Left renal pelvis (tissue), 4 donors: Measurements from ENCODE around the gene MRPL27. TPM values are rescaled to one million over a fixed set of nuclear protein-coding genes. Genes with fewer than 3 reads are reported as not detected.

ENCODE experiments used
- DNase-seq, 4 donors: peaks; one replicate each; pipeline ENCODE4 v3.0.0-alpha.2; 2013; ENCODE audit warnings: low read depth in 4 of 4, low spot score in 3 of 4
- polyA plus RNA-seq, 4 donors: library from polyadenylated mRNA; unstranded; fragments of 120-200 nt; gene quantifications; one replicate each; pipeline ENCODE4 v1.2.1, GENCODE V29; 2013; ENCODE audit not compliant: insufficient read length in 4 of 4

Gene MRPL27
- polyA plus RNA-seq, 4 donors, result 59.8 to 76.3 (median 69.4) TPM

GRCh38 chr17:50319306-50320004 lies 53.5 kb downstream of the MRPL27 start:
- DNase-seq, result no peak

- peak; percentile 52 to 86 (median 59) for DNase-seq
Measured at GRCh38 chr17:50318501-50319285, 54.3 kb downstream of the MRPL27 start.

Other genes with a start within 250 kb of the MRPL27 start
- 10 to 100 TPM in 3 of 4 donors, 1 to 10 TPM in 1; 9.2 to 19.0 (median 13.1) TPM for gene SAMD14, start 243.0 kb downstream of the MRPL27 start, polyA plus RNA-seq
- gene PPP1R9B, start 222.5 kb downstream of the MRPL27 start, polyA plus RNA-seq, result 10 to 100 TPM; 40.5 to 54.9 (median 46.6) TPM
- 1 to 10 TPM in 2 of 4 donors, under 1 TPM in 2; 0.48 to 1.5 (median 0.89) TPM for gene SGCA, start 207.2 kb downstream of the MRPL27 start, polyA plus RNA-seq
- gene COL1A1, start 171.6 kb downstream of the MRPL27 start, polyA plus RNA-seq, result 1,000 to 10,000 TPM in 1 of 4 donors, 100 to 1,000 TPM in 3; 462 to 7,291 (median 934) TPM
- 1 to 10 TPM in 3 of 4 donors, under 1 TPM in 1; 0.66 to 2.9 (median 1.9) TPM for gene TMEM92, start 98.7 kb downstream of the MRPL27 start, polyA plus RNA-seq
- 10 to 100 TPM; 18.2 to 24.5 (median 19.1) TPM for gene XYLT2, start 27.1 kb downstream of the MRPL27 start, polyA plus RNA-seq
- 1 to 10 TPM; 7.3 to 9.2 (median 8.0) TPM for gene EME1, start within 50 bp of the MRPL27 start, polyA plus RNA-seq
- 10 to 100 TPM; 56.8 to 66.3 (median 64.4) TPM for gene LRRC59, start 24.3 kb upstream of the MRPL27 start, polyA plus RNA-seq
- gene ACSF2, start 53.0 kb upstream of the MRPL27 start, polyA plus RNA-seq, result 100 to 1,000 TPM in 1 of 4 donors, 10 to 100 TPM in 3; 37.0 to 108 (median 78.9) TPM
- gene CHAD, start 95.7 kb upstream of the MRPL27 start, polyA plus RNA-seq, result 1 to 10 TPM in 3 of 4 donors, under 1 TPM in 1; 0.66 to 3.2 (median 2.8) TPM
- 10 to 100 TPM; 31.2 to 64.1 (median 47.1) TPM for gene RSAD1, start 105.7 kb upstream of the MRPL27 start, polyA plus RNA-seq
- 1 to 10 TPM; 1.4 to 3.4 (median 2.4) TPM for gene MYCBPAP, start 135.3 kb upstream of the MRPL27 start, polyA plus RNA-seq
- gene EPN3, start 159.6 kb upstream of the MRPL27 start, polyA plus RNA-seq, result 10 to 100 TPM in 2 of 4 donors, 1 to 10 TPM in 2; 1.6 to 16.0 (median 10.0) TPM
- 10 to 100 TPM; 29.4 to 70.4 (median 50.9) TPM for gene SPATA20, start 174.0 kb upstream of the MRPL27 start, polyA plus RNA-seq
- gene CACNA1G, start 187.5 kb upstream of the MRPL27 start, polyA plus RNA-seq, result 10 to 100 TPM in 1 of 4 donors, 1 to 10 TPM in 3; 6.3 to 13.8 (median 7.4) TPM